HG03064 (cell line): ENCODE results near the gene GON4L.
"Not testable (repeated sequence)": the region's sequence is repeated elsewhere in the genome, so short reads cannot be mapped to it uniquely, and the experiment has no call there.

Experiments used
- ATAC-seq: cut with Tn5 transposase; IDR thresholded peaks from one replicate; pipeline ENCODE4 v1.9.1; 2021; ENCODE audit warnings: low read depth; ENCODE audit not compliant: unreplicated experiment

The GON4L gene

GRCh38 chr1:155831279-155831976 lies 25.6 kb downstream of the GON4L start:
- no peak for ATAC-seq

DNA sequence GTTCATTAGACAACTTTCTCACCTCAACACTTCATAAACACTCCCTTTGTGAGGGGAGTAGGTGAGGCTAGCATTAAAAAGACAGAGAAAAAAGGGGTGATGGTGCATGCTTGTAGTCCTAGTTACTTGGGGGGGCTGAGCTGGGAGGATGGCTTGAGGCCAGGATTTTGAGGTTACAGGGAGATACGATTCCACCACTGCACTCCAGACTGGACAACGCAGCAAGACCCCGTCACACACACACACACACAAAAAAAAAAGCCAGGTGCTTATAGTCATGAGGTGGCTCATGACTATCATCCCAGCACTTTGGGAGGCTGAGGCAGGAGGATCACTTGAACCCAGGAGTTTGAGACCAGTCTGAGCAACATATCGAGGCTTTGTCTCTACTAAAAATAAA lies 29.6 kb downstream of the GON4L start:
- ATAC-seq, result no peak

GRCh38 chr1:155816351-155816750 lies 40.7 kb downstream of the GON4L start:
- no peak for ATAC-seq

DNA sequence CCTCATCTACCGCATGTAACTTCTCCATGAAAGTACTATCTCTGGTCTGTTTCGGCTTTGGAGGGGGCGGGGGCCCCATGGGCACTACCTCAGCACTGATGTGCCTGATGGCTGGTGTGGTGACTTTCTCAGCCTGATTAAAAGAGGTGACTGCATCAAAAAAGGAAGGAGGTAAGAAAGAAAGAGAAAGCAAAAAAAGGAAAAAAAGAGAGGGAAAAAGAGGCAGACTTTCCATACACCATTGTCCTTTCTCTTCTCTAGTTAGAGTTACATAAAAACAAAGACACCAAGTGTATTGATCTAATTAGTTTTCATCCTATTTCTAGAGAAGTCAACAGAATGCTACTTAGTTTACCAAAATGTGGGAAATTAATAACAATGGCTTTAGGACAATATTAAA lies 43.3 kb downstream of the GON4L start:
- ATAC-seq, result no peak

DNA sequence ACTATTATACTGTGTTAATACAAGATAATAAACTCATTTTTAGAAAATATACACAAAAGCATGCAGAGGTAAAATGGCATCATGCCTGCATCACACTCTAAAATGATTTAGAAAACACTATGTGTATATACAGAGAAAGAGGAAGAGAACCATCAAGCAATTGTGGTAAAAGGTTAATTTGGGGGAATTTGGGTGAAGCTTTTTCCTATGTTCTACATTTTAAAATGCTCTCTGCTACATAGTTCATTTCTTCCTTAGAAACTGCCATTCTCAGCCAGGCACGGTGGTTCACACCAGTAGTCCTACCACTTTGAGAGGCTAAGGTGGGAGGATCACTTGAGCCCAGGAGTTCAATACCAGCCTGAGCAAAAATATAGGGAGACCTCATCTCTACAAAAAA lies 44.1 kb downstream of the GON4L start:
- no peak for ATAC-seq

DNA sequence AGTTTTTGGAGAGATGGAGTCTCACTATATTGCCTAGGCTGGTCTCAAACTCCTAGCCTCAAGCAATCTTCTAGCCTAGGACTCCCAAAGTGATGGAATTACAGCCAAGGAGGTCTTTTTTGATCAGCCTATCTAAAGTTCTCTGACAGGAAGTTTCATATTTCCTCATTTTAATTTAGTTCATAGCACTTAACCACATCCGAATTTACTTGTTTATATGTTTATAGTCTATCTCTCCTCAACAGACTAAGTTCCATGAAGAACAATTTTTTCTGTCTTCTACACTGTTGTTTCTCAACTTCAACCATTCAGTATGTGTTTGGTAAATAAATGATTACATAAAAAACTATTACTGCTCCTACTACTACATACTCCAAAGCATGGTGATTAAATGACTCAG lies 47.9 kb downstream of the GON4L start:
- no peak for ATAC-seq

DNA sequence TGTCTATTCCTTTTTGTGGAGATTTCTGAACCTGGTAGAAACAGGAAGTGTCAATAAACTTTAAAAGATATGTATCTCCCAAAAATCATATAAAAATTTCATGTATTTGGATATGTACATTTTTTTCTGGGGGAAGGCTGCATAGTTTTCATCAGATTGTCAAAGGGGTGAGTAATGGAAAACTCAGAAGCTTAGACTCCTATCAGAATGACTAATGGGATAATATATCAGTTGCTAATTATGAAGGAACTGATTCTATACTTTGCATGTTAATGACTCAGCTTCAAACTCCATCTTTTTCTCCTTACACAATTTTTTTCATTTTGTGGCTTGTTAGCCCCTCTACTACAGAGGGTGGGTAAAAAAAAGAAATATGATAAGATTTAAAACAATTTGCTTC lies 55.9 kb downstream of the GON4L start:
- ATAC-seq, result no peak

- not testable (repeated sequence) for ATAC-seq
Measured at GRCh38 chr1:155795618-155796017, 61.4 kb downstream of the GON4L start.

DNA sequence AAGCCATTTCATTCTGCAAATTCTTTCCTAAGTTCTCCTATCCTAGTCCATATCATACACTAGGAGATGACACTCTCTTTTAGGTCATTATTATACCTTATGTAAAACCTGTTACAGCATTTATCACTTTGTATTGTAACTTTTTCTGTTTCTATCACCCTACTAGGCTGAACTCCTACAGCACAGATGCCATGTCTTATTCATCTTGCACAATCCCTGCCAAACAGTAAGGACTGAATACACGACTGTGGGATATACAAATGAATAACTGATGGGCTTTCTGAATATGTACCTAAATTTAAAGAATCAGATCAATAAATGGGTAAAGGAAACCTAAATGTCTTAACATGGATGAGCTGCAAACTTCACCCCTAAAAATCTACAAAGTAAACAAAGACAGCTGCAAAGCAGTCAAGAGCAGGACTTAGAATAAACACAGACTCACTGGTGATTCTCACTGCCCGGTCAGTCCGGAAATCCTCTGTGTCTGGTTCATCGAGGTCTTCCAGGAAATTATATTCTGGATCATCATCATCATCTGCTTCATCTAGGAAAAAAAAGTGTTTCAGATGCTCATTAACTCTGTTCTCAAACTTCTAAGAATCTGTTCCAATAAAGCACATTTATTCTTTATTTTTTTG lies 62.3 kb downstream of the GON4L start:
- ATAC-seq, result no peak

DNA sequence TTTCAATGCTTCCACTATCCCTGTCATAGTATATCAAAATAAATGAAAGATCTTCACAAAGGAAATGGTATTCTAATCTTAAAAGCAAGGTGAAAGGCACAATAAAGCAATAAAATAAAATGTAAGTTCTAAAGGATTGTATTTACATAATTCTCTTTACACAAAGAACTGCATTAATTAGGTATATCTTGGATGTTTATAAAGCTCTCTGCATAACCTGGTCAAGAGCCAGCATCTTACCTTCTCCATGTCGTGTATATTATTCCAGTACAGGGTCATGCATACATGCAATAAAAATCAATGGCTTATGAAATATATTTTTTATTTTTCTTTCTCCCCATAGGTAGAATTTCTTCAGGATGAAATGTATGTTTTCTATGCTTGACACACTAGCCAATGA lies 63.8 kb downstream of the GON4L start:
- ATAC-seq, result no peak

GRCh38 chr1:155777582-155777981 lies 79.4 kb downstream of the GON4L start:
- ATAC-seq, result no peak

DNA sequence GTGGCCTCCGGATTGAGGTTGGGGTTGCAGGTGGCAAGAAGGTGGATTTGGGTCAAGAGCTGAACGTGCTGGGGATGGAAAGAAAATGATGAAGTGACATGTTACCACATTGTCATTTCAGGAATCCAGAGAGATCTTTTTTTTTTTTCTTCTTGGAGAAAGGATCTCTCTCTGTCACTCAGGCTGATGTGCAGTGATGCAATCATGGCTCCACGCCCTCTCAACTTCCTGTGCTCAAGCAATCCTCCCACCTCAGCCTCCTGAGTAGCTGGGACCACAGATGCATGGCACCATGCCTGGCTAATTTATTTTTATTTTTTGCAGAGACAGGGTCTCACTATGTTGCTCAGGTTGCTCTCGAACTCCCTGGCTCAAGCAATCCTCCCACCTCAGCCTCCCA lies 80.6 kb downstream of the GON4L start:
- no peak for ATAC-seq

GRCh38 chr1:155773221-155773620 lies 83.8 kb downstream of the GON4L start:
- no peak for ATAC-seq

GRCh38 chr1:155769257-155769656 lies 87.8 kb downstream of the GON4L start:
- no peak for ATAC-seq

GRCh38 chr1:155767399-155767989 lies 89.5 kb downstream of the GON4L start:
- ATAC-seq, result not testable (repeated sequence)

- not testable (repeated sequence) for ATAC-seq
Measured at GRCh38 chr1:155763989-155764388, 93.0 kb downstream of the GON4L start.

DNA sequence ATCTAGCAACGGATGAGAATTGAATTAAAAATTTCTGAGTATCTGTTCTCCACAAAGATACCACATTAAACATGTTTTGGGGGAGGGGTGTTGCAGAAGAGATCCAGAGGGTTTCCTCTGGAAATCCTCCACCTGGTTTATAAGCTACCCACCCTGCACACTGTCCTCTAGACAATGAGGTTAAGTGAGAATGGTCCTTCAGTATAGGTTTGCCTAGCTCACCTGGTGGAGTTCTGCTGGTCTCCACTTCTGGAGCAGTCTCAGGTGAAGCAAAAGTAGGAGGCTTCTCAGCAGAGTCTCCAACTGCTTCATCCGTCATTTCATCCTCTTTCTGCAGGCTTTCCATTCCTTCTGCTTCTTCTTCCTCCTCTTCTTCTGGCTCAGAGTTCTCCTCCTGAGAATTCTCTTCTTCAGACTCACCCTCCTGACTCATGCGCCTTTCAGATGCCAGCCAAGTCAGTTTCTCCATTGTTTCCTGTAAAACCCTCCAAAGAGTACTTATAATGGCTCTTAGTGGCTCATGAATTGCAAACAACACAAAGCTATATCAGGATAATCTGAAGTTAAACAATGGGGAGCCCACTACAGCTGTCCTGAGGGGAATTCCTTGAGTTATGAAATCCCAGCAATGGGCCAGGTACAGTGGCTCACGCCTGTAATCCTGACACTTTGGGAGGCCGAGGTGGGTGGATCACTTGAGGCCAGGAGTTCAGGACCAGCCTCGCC lies 93.8 kb downstream of the GON4L start:
- not testable (repeated sequence) for ATAC-seq

GRCh38 chr1:155761736-155762405 lies 95.1 kb downstream of the GON4L start:
- no peak for ATAC-seq

DNA sequence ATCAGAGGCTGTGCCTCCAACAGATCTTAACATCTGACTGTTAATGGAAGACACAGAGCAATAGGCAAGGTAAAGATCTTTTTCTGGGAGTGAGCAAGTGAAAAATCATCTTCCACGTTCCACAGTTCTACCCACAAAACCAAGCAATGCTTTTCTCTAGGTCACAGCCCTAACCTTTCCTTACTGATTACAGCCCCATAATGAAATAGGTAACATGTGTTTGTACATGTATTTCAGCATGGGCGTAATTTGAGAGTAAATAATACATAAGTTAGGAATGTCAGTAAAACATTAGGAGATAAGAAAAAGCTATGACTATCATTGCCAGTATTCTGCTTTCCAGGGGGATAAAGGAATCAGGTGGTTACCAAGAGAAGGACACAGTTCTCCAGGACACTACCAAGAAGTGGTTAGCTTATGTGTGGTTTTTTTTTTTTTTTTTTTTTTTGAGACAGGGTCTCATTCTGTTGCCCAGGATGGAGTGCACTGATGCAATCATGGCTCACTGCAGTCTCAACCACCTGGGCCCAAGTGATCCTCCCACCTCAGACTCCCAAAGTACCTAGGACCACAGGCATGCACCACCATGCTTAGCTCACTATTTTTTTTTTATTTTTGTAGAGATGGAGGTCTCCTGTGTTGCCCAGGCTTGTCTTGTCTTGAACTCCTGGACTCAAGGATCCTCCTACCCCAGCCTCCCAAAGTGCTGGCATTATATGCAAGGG lies 96.1 kb downstream of the GON4L start:
- ATAC-seq, result no peak

- no peak for ATAC-seq
Measured at GRCh38 chr1:155759966-155760630, 96.9 kb downstream of the GON4L start.
